Neuronal stem cell (in vitro differentiated cells): ENCODE data around the gene CFLAR. TPM values are rescaled to one million over a fixed set of nuclear protein-coding genes. Genes with fewer than 3 reads are reported as not detected.

Experiments used
- small RNA-seq: library from polyadenylated mRNA; stranded (forward); fragments of <200 nt; extraction: miRNeasy Mini kit (QIAGEN cat#:217004); gene quantifications from one replicate; pipeline ENCODE3, GENCODE V24; 2013; ENCODE audit not compliant: insufficient read depth

The CFLAR gene

Small RNA genes within 50 kb of the gene (small RNA-seq; reads per million reads assigned to genes)
- gene AC007283.2: not detected
- gene MTND4LP13: not detected
- not detected for gene RNU6-1206P
- not detected for gene RNU7-45P
